Measurements from ENCODE around the gene SIX2.
A peak's percentile ranks its signal among the peaks of the same experiment; 100 is the strongest.

SIX2 gene

DNA sequence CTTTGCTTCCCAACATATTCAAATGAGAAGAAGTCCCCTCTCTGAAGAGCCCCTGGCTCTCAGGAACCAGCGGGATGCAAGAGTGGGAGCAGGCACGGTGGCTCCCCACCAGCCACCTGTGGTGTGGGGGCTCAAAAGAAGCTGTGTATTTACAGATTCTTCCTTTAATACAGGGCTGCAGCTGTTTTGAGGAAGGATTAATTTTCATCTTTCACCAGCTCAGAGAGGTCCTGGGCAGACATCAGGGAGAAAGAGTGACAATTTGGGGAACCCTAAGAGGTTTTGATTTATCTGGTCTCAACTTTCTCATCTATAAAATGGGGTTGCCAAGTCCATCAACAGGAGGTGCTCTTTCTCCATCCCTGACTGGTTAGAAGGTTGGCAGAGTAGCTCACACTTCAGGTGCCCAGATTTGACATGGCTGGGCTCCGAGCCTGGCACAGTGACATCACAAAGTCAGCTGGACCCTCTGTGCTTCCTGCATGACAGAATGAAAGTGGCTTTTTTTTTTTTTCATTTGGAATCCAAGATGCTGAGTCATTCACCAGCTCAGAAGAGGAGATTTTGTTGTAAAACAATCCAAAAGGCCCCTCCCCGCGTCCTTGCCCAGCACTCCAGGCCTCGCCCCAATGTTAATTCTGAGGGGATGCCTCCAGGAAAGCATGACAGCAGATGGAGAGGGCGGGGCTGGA is 15.5 kb upstream of the SIX2 start:
- peak; percentile 50 for DNase-seq (ENCODE audit: low read depth)
- H3K4me3 ChIP-seq (ENCODE audit: low read depth, low read length), result no peak overlapping the region

DNA sequence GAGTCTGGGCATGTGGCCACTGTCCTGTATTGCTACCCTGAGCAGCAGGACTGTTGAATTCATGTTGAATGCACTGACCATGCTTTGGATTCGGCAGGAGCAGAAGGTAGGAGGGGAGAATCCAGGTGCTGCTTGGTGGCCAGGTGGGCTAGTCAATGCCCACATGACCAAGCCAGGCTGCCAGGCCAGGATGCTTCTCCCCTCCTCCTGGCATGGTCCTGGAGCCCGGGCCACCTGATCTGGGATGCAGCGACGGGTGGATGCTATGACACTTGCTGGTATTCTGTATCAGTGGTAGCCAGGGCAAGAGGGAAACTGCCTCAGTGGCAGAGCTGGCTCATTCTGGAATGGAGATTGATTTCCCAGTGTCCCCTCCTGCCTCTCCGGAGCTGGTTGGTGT is 14.8 kb upstream of the SIX2 start:
- no peak for DNase-seq (ENCODE audit: low read depth)
- H3K4me3 ChIP-seq (ENCODE audit: low read depth, low read length), result no peak overlapping the region

DNA sequence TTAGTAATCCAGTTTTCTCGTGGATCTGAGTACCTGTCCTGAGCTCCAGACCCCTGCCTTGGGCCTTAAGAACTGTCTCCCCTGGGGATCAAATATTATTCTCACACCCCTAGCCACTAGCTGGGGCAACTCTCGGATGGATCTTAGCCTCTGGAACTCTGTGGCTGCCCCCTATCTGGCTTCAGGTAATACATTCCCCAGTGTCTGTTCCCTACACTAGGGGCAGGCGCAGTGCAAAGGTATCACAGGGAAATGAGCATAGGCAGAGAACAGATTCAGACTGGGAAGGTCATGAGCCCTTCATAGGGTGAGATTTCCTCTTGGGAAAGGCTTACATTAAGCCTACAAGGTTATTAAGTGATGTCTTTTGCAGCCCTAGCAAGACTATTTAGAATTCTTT is 11.2 kb upstream of the SIX2 start:
- DNase-seq (ENCODE audit: low read depth), result no peak
- no peak overlapping the region for H3K4me3 ChIP-seq (ENCODE audit: low read depth, low read length)

DNA sequence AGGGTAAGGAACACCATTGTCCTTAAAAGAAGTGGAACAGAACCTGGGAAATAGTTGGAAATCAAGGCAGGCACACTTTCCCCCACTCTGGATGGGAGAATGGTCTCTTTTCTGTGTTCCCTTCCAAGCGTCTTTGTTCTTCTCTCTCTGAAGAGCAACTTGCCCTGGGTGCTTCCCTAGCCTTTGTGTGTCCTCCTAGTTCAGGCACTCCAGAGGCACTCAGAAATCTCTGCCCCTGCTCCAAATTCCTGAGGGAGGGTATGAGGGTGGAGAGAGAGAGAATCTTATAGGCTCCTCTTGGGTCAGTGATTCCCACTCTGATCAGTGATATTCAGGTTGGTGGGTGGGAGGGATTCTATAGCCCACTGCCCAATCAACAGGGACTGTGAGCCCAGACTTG is 8.8 kb upstream of the SIX2 start:
- DNase-seq (ENCODE audit: low read depth), result no peak
- H3K4me3 ChIP-seq (ENCODE audit: low read depth, low read length), result no peak overlapping the region

DNA sequence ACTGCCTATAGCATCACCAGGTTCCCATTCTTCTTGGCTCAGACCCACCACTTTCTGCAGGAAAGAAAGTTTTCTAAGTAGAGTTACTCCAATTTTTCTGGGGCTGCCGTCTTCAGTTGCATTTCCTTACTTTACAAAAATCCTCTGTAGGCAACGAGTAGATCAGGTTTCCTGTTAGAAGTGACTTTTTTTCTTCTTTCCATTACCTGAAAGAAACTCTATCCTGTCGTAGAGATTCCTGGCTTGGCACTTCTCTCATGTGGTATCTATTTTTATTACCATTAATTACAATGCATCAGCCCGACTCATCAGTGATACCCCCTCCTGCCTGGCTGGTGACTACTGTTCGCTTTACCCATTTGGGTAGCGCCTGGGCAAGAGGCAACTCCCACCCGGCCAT is 5.6 kb upstream of the SIX2 start:
- no peak overlapping the region for H3K4me3 ChIP-seq (ENCODE audit: low read depth, low read length)
- no peak for DNase-seq (ENCODE audit: low read depth)

DNA sequence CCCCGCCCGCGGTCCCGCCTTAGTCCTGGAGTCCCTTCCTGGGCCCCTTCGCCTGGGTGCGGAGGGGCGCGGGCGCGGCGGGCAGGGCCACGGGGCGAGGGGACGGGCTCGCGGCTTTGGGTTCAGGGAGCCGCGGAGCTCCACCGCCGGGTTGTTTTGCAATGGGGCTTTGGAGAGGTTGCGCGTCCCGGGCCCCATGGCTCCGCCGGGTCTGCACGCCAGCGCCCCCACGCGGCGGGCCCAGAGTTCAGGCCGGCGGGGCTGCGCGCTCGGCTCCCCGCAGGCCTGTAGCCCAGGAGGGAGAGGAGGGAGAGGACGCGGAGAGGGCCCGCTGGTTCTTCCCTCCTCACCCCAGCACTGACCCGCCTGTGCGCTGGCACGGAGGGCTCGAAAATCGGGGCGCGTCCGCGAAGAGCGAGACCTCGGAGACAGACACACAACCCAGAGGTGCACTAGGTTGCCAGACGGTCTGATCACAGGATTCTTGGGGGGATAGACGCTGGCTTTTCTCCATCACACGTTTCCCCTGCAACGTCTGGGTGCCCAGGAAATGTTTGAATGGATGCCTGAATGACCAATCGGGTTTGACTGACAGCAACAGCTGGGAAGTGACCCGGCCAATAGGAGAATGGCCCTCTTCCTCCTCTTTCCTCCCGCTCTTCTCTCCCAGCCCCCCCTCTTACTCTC is 4.9 kb upstream of the SIX2 start:
- peak; percentile 36 for DNase-seq (ENCODE audit: low read depth)
- H3K4me3 ChIP-seq (ENCODE audit: low read depth, low read length), result peak overlapping the region; percentile 42

DNA sequence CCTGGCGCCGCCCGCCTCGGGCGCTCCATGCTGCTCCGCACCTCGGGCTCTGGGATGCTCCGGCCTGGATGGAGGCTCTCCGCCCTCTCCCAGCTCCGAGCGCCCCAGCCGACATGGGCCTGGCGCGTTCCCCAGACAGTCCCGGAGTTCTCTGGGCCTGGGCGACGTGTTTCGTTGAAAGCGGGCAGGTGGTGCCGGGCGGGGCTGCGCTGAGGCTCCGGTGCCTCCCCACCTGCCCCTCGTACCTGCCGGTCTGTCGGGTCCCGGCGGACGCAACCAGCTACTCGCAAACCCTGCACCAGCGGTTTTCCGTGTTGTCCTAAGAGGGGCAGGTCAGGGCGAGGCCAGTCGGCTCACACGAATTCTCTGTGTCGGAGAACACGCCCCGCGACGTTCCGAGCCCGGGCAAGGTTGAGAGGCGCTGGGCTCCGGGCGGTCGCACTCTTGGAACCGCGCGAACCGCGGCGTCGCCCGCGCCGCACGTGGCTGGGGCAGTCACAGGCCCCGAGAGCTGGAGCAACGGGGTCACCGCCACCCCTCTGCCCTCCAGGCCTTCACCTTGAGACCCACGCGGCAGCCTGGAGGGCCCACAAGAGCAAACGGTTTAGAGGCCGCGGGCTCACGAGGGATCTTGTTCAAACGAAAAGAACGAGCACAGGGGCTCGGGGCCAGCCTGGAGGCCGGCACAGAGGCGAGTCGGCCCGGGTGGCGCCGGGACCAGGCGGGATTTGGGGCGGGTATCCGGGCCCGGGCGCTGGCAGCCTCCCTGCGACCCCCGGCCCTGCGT is 4.2 kb upstream of the SIX2 start:
- H3K4me3 ChIP-seq (ENCODE audit: low read depth, low read length), result peak overlapping the region; percentile 42
- DNase-seq (ENCODE audit: low read depth), result no peak

DNA sequence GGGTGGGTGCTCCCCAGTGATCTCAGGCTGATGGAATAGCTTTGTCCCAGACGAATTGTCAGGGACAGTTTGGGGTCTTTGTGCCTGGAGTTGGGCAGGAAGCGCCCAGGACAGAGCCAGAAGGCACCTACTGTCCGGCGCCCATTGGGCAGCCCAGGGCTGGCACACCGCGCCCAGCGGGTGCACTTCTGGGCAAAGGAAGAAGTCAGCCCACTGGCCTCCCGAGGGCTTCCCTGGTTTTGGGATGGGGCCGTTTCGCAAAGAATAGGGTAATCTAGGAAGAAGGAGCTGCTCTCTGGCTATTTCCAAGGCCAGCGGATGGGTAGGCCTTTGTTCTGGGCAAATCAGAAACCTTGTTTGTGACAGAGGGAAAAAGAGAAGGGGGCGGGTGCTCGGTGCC is 3.5 kb upstream of the SIX2 start:
- DNase-seq (ENCODE audit: low read depth), result no peak
- no peak overlapping the region for H3K4me3 ChIP-seq (ENCODE audit: low read depth, low read length)

DNA sequence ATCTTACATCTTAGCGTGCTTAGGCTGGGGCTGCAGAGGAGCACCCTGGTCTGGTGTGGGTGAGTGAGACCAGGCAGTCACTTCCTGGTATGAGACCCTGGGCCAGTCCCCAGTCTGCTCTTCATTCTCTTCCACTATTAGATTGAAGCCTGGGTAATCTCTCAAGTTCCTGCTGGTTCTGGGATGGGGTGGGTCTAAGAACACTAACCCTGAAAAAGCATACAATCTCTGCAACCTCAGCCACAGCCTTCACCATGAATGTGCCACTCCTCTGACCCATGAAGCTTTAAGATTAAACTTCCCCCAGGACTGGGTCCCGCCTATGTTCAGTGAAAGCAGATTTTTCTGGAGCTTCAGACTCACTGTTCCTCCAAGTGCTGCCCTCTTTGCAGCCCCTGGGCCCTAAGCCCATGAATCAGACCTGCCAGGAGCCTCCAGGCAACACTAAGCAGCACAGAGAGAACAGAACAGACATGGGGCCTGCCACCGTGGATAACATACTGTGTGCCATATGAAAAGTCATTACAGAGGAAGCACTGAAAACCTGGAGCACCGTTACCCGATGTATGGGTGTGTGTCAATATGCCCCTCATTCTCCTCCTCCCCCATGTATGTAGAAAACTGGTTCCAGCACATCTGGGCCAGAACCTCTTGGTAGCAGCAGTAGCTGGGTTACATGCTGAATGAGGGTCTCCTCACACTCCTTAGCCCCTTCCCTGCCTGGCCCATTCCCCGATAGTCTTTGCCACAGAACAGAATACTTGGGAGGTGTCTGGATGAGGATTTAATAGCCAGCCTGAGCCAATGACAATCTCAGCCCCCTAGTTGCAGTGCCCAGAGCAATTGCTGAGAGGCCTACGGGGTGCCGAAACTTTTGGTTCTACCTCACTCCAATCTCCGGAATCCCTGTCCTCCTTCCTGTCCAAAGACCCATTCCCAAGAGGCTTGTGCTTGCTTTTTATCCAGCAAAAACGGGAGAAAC is 2.7 kb upstream of the SIX2 start:
- no peak overlapping the region for H3K4me3 ChIP-seq (ENCODE audit: low read depth, low read length)
- no peak for DNase-seq (ENCODE audit: low read depth)

DNA sequence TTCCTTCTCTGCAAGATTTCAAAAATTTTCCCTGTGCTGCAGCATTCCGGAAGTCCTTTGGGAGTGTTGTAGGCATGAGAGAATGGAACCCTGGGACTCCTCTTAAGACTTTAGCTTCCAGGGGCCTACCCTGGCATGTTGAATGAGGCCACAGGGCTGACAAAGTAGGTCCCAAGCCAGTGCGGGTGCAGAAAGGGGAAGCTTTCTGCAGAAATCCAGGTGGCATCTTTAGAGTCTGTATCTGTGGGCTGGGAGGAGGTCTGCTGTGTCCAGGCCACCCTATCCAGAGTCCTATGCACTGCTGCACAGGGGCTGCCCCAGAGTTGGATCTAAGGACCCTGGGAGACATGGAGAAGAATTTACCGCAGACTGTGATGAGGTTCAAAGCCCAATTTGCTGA is 1.9 kb upstream of the SIX2 start:
- peak overlapping the region; percentile 60 for H3K4me3 ChIP-seq (ENCODE audit: low read depth, low read length)
- DNase-seq (ENCODE audit: low read depth), result no peak

DNA sequence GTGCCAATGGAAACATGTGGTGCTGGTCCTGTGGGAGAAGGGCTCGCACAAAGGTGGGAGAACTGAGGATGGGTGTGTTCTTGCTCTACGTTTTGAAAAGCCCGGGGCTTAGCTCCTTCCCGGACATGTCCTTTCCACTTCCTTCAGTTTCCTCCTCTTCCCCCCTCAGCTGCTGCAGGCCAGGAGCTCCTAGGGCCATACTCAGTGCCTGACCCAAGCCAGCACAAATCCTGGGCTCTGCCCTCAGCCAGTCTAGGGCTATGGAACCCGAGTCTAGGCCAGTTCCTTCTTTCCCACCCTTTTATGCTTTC is 1.4 kb upstream of the SIX2 start:
- no peak for DNase-seq (ENCODE audit: low read depth)
- H3K4me3 ChIP-seq (ENCODE audit: low read depth, low read length), result peak overlapping the region; percentile 60

DNA sequence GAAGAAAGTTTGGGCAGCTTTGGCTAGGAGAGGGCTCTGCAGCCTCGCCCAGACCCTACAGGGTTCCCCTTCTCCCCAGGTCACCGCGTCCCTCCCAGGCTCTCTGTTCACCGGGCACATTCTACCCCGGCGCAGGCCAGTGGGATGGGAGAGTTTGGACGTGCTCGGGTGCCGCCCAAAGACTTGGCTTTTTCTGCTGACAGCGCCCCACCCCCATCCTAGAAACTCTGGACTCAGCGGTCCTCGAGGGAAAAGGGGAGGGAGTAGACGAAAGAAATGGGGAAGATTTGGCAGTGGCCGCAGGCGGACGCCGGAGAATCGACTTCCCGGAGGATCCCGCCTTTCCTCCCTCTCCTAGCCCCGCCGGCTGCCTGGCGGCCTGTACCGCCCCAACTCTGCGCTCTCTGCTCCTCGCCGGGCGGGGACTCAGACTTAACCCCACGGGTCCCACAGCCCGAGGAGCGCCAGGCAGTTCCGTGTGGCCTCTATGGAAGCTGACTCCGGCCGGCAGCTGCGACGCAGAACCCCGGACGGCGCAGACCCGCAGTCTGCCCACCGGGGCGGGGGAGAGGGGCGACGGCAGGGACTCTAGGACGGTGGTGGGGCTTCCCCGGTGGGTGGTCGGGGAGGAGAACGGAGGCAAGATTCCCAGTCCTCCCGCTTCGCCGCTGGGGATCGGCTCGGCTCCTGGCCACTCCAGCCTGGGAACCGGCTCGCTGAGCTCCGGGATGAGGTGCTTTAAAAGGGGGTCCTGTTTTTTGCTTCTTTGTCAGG is 863 bp upstream of the SIX2 start:
- H3K4me3 ChIP-seq (ENCODE audit: low read depth, low read length), result peak overlapping the region; percentile 60
- peak; percentile 50 for DNase-seq (ENCODE audit: low read depth)

DNA sequence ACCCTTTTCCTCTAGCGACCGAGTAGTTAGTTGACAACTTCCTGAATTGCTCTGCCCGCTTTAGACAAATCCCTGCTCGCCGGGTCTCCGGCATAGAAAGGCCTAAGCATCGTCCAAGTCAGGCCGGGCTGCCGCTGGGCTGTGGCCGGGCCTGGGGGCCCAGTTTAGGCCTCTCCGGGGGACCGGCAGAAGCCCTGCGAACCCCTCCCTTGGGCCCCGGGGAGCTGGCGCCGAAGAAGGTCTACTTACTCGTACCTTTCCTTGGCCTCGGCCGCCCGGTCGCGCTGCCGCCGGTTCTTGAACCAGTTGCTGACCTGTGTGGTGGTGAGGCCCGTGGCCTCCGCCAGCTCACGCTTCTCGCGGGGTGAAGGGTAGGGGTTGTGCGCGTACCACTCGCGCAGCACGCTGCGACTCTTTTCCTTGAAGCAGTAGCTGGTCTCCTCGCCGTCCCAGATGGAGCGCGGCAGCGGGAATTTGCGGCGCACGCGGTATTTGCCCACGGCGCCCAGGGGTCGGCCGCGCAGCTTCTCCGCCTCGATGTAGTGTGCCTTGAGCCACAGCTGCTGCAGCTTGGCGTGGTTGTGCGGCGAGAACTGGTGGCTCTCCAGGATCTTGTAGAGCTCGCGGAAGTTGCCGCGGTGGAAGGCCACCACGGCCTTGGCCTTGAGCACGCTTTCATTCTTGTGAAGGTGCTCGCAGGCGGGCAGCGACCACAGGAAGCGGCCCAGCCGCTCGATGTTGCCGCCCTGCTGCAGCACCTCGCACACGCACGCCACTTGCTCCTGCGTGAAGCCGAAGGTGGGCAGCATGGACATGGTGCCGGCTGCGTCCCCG is 739 bp downstream of the SIX2 start:
- no peak for DNase-seq (ENCODE audit: low read depth)
- H3K4me3 ChIP-seq (ENCODE audit: low read depth, low read length), result peak overlapping the region; percentile 58

DNA sequence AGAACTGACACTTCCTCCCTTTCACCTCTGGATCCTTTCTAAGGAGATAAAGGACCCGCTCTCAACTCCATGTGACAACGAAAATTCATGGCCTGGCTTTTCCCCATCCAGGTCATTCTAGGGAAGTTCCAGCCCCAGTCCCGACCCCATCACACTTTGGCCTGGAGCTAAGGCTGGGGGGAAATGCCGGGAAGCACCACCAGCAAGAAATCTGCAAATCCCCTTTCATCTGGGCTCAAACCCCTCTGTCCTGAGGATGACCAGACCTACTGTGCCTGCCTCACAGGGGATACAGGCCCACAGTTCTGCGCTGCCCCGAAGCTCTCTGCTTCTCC is 1.3 kb downstream of the SIX2 start:
- H3K4me3 ChIP-seq (ENCODE audit: low read depth, low read length), result peak overlapping the region; percentile 58
- no peak for DNase-seq (ENCODE audit: low read depth)

DNA sequence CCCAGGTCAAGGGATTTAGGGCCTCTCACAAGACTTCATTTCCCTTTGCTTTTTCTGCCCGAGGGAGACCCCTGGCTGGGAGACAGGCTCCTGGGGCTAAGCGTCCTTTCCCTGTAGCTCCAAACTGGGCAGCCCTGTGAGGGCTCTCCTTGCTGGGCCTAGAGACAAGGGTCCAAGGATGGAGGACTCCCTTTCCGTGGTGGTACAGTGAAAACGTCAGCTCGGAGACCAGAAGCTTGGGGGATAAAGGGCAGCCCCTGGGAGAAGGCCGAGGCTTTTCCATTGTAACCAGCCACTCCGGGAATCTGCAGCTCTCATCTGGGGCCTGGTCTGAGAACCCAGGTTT is 2.3 kb downstream of the SIX2 start:
- DNase-seq (ENCODE audit: low read depth), result no peak
- H3K4me3 ChIP-seq (ENCODE audit: low read depth, low read length), result peak overlapping the region; percentile 58

DNA sequence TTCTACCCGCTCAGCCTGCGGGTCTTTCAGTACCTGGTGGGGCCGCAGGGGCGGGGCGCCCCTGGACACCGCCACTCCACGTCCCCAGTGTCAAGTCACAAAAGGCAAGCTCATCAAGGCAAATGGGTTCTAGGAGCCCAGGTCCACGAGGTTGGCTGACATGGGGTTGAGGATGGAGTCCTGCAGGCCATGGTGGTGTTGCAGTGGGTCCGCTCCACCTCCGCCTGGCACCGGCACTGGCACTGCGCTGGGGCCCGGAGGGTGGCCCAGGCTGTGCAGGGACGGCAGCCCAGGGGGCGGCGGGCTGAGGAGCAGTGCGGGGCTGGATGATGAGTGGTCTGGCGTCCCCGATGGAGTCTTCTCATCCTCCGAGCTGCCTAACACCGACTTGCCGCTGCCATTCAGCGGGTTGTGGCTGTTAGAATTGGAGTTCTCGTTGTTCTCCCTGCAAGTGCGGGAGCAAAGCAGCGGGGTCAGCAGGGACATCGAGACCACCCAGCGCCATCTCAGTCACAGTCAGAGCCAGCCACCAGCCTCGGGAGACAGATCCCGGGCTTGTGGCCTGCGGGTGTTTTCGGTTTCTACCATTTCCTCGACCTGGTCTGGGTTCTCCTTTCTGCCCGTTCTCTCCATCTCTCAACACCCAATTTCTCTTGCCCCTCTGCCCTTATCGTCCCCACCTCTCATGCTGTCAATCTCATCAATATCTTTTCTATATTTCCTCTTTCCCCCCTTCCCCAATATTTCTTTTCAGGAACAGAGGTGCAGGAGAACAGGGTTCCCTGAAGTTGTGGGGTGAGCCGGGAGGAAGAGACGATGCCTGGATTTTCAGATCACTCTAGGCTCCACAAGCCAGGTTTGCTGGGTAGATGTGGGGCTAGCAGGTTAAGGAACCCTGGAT is 3.0 kb downstream of the SIX2 start:
- peak overlapping the region; percentile 58 for H3K4me3 ChIP-seq (ENCODE audit: low read depth, low read length)
- DNase-seq (ENCODE audit: low read depth), result no peak

DNA sequence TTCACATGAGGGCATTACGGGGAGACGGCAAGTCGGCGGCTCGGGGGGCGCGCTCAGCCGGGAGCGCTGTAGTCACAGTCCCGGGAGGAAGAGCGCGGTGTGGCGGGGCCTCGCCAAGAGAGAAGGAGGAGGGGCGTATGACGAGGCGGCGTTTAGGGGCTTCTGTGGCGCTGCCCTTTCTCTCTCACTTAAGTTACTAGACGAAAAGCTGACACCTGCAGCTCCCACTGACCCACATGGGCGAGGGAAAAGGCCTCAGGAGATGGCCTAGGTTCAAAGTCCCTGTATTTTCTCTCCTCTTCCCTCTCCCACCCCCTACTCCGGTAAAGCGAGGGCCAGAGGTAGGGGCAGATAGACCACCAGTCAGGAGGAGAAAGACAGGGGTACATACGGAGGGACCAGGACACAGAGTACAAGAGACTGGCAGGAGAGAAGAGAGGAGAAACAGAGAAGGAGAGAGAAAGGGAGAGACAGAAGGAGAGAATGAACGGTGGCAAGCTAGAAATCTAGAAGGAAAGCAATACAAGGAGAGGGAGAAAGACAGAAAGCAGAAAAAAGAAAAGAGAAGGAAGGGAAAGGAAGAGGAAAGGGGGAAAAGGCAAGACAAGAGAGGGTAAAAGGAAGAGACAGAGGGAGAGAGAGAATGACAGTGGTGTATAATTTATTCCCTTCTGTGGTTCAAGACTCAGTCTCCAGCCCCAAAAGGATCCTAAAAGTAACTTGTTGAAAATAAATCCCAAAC is 3.8 kb downstream of the SIX2 start:
- H3K4me3 ChIP-seq (ENCODE audit: low read depth, low read length), result peak overlapping the region; percentile 58
- DNase-seq (ENCODE audit: low read depth), result no peak

Data from skeletal muscle cell (primary cell).